ENCODE results near the gene TDRD9. TPM values are rescaled to one million over a fixed set of nuclear protein-coding genes. Genes with fewer than 3 reads are reported as not detected.

TDRD9 gene
- total RNA-seq, 5 donors from 2014 or later (not counting 1 experiment from before 2014, with no cell fraction given): 0.43 to 1.3 (median 0.56) TPM

GRCh38 chr14:104047761-104048160 is 119.5 kb downstream of the TDRD9 start:
- H3K27ac ChIP-seq (ENCODE audit: low read length): no peak overlapping the region
- no peaks in the 10 kb centered on the region for H3K36me3 Mint-ChIP-seq
- H3K4me3 ChIP-seq (ENCODE audit: control insufficient read depth in 1 of 2, extremely low read depth in 1 of 2, low read length in 1 of 2): no peak overlapping the region
- ChIA-PET CTCF (no interaction called here), POLR2A (interaction anchor here in 1 of 2 donors (0.6 kb wide), 1 partner anchor 399 kb away, joined by 12 read pairs; no protein-coding TSS in a partner anchor)
- DNase-seq (no peak), ATAC-seq (replicated peaks in 1 of 4) (no peak)
- H3K4me1 Mint-ChIP-seq: no peaks in the 10 kb centered on the region
- H3K36me3 ChIP-seq (ENCODE audit: control insufficient read depth in 2 of 2, extremely low read depth in 1 of 2, insufficient read depth in 1 of 2, low read length in 1 of 2): no peaks in the 10 kb centered on the region
- peaks cover 0 to 36% of the 10 kb centered on the region in 2 experiments for H3K27me3 ChIP-seq (replicated peaks in 1 of 2; ENCODE audit: control insufficient read depth in 2 of 2, extremely low read depth in 1 of 2, insufficient read depth in 2 of 2, low read length in 1 of 2)
- H3K4me3 Mint-ChIP-seq: no peak overlapping the region
- no peaks in the 10 kb centered on the region for H3K9me3 ChIP-seq
- H3K4me1 ChIP-seq (ENCODE audit: control insufficient read depth in 1 of 2, extremely low read depth in 1 of 2, insufficient read depth in 2 of 2, low read length in 2 of 2): no peaks in the 10 kb centered on the region
- peaks cover 35 to 37% of the 10 kb centered on the region in 2 donors for H3K27me3 Mint-ChIP-seq
- no peaks in the 10 kb centered on the region for H3K9me3 Mint-ChIP-seq
- no CpG with 5 or more reads among the region's 3 CpGs for WGBS (ENCODE audit: insufficient coverage)
- H3K27ac Mint-ChIP-seq: no peak overlapping the region

GRCh38 chr14:104048758-104049507 is 120.7 kb downstream of the TDRD9 start:
- DNase-seq (no peak), ATAC-seq (replicated peaks in 1 of 4) (no peak)
- 60% methylated on average over 1 of the region's 2 CpGs for WGBS (ENCODE audit: insufficient coverage)
- H3K9me3 Mint-ChIP-seq: no peaks in the 10 kb centered on the region
- H3K4me1 ChIP-seq (ENCODE audit: control insufficient read depth in 1 of 2, extremely low read depth in 1 of 2, insufficient read depth in 2 of 2, low read length in 2 of 2): no peaks in the 10 kb centered on the region
- H3K27me3 ChIP-seq (replicated peaks in 1 of 2; ENCODE audit: control insufficient read depth in 2 of 2, extremely low read depth in 1 of 2, insufficient read depth in 2 of 2, low read length in 1 of 2): peaks cover 0 to 34% of the 10 kb centered on the region in 2 experiments
- ChIA-PET POLR2A (no interaction called here), CTCF (no interaction called here)
- no peaks in the 10 kb centered on the region for H3K36me3 ChIP-seq (ENCODE audit: control insufficient read depth in 2 of 2, extremely low read depth in 1 of 2, insufficient read depth in 1 of 2, low read length in 1 of 2)
- no peak overlapping the region for H3K27ac Mint-ChIP-seq
- no peaks in the 10 kb centered on the region for H3K36me3 Mint-ChIP-seq
- H3K4me1 Mint-ChIP-seq: no peaks in the 10 kb centered on the region
- H3K4me3 ChIP-seq (ENCODE audit: control insufficient read depth in 1 of 2, extremely low read depth in 1 of 2, low read length in 1 of 2): no peak overlapping the region
- peaks cover 32 to 39% of the 10 kb centered on the region in 2 donors for H3K27me3 Mint-ChIP-seq
- no peak overlapping the region for H3K27ac ChIP-seq (ENCODE audit: low read length)
- no peaks in the 10 kb centered on the region for H3K9me3 ChIP-seq
- H3K4me3 Mint-ChIP-seq: no peak overlapping the region

GRCh38 chr14:104049576-104050240 is 121.5 kb downstream of the TDRD9 start:
- CTCF ChIA-PET: no interaction called here
- H3K27ac ChIP-seq (ENCODE audit: low read length): no peak overlapping the region
- no peak for ATAC-seq (replicated peaks in 1 of 4)

GRCh38 chr14:104051092-104051813 is 123.0 kb downstream of the TDRD9 start:
- Histone ChIP-seq H3K27me3 (replicated peaks in 1 of 2; ENCODE audit: control insufficient read depth in 2 of 2, extremely low read depth in 1 of 2, insufficient read depth in 2 of 2, low read length in 1 of 2) (peaks cover 0 to 39% of the 10 kb centered on the region in 2 experiments), H3K36me3 (ENCODE audit: control insufficient read depth in 2 of 2, extremely low read depth in 1 of 2, insufficient read depth in 1 of 2, low read length in 1 of 2) (no peaks in the 10 kb centered on the region), H3K4me1 (ENCODE audit: control insufficient read depth in 1 of 2, extremely low read depth in 1 of 2, insufficient read depth in 2 of 2, low read length in 2 of 2) (no peaks in the 10 kb centered on the region), H3K9me3 (no peaks in the 10 kb centered on the region), H3K27ac (ENCODE audit: low read length) (no peak overlapping the region), H3K4me3 (ENCODE audit: control insufficient read depth in 1 of 2, extremely low read depth in 1 of 2, low read length in 1 of 2) (no peak overlapping the region)
- no peak for ATAC-seq (replicated peaks in 1 of 4)
- no peaks in the 10 kb centered on the region for H3K9me3 Mint-ChIP-seq
- CTCF ChIA-PET: interaction anchor here in 1 of 2 donors (0.5 kb wide), 1 partner anchor 1027 kb away, joined by 3 read pairs; no protein-coding TSS in a partner anchor
- no peak overlapping the region for H3K4me3 Mint-ChIP-seq
- no peaks in the 10 kb centered on the region for H3K4me1 Mint-ChIP-seq
- DNase-seq: no peak
- H3K27me3 Mint-ChIP-seq: peaks cover 37 to 38% of the 10 kb centered on the region in 2 donors
- no peak overlapping the region for H3K27ac Mint-ChIP-seq
- H3K36me3 Mint-ChIP-seq: no peaks in the 10 kb centered on the region
- WGBS (ENCODE audit: insufficient coverage): no CpG with 5 or more reads among the region's 5 CpGs
- POLR2A ChIA-PET: no interaction called here

More at GRCh38 chr14:104049576-104050240, 121.5 kb downstream of the TDRD9 start:
- no peaks in the 10 kb centered on the region for H3K9me3 ChIP-seq
- no peaks in the 10 kb centered on the region for H3K4me1 ChIP-seq (ENCODE audit: control insufficient read depth in 1 of 2, extremely low read depth in 1 of 2, insufficient read depth in 2 of 2, low read length in 2 of 2)
- Mint-ChIP-seq H3K4me1 (no peaks in the 10 kb centered on the region), H3K4me3 (no peak overlapping the region), H3K27ac (no peak overlapping the region), H3K36me3 (no peaks in the 10 kb centered on the region), H3K27me3 (peaks cover 38 to 40% of the 10 kb centered on the region in 2 donors), H3K9me3 (no peaks in the 10 kb centered on the region)
- no peaks in the 10 kb centered on the region for H3K36me3 ChIP-seq (ENCODE audit: control insufficient read depth in 2 of 2, extremely low read depth in 1 of 2, insufficient read depth in 1 of 2, low read length in 1 of 2)
- 76% methylated on average over 6 of the region's 9 CpGs for WGBS (ENCODE audit: insufficient coverage)
- no peak for DNase-seq
- POLR2A ChIA-PET: interaction anchor here in 1 of 2 donors (0.6 kb wide), 1 partner anchor 1767 kb away, joined by 8 read pairs; no protein-coding TSS in a partner anchor
- H3K27me3 ChIP-seq (replicated peaks in 1 of 2; ENCODE audit: control insufficient read depth in 2 of 2, extremely low read depth in 1 of 2, insufficient read depth in 2 of 2, low read length in 1 of 2): peaks cover 0 to 40% of the 10 kb centered on the region in 2 experiments
- no peak overlapping the region for H3K4me3 ChIP-seq (ENCODE audit: control insufficient read depth in 1 of 2, extremely low read depth in 1 of 2, low read length in 1 of 2)

GRCh38 chr14:104054222-104054905 is 126.1 kb downstream of the TDRD9 start:
- Histone ChIP-seq H3K4me1 (ENCODE audit: control insufficient read depth in 1 of 2, extremely low read depth in 1 of 2, insufficient read depth in 2 of 2, low read length in 2 of 2) (no peaks in the 10 kb centered on the region), H3K9me3 (no peaks in the 10 kb centered on the region), H3K36me3 (ENCODE audit: control insufficient read depth in 2 of 2, extremely low read depth in 1 of 2, insufficient read depth in 1 of 2, low read length in 1 of 2) (no peaks in the 10 kb centered on the region), H3K27ac (ENCODE audit: low read length) (no peak overlapping the region), H3K27me3 (replicated peaks in 1 of 2; ENCODE audit: control insufficient read depth in 2 of 2, extremely low read depth in 1 of 2, insufficient read depth in 2 of 2, low read length in 1 of 2) (peaks cover 2 to 30% of the 10 kb centered on the region in 2 experiments), H3K4me3 (ENCODE audit: control insufficient read depth in 1 of 2, extremely low read depth in 1 of 2, low read length in 1 of 2) (no peak overlapping the region)
- ChIA-PET CTCF (interaction anchor here in 1 of 2 donors (0.6 kb wide), 1 partner anchor 151 kb away, joined by 3 read pairs; no protein-coding TSS in a partner anchor), POLR2A (no interaction called here)
- H3K4me3 Mint-ChIP-seq: no peak overlapping the region
- DNase-seq: no peak
- H3K9me3 Mint-ChIP-seq: no peaks in the 10 kb centered on the region
- WGBS (ENCODE audit: insufficient coverage): 74% methylated on average over 16 of the region's 16 CpGs
- ATAC-seq (replicated peaks in 1 of 4): no peak
- H3K4me1 Mint-ChIP-seq: no peaks in the 10 kb centered on the region
- no peaks in the 10 kb centered on the region for H3K36me3 Mint-ChIP-seq
- no peak overlapping the region for H3K27ac Mint-ChIP-seq
- peaks cover 27 to 30% of the 10 kb centered on the region in 2 donors for H3K27me3 Mint-ChIP-seq

- ChIA-PET POLR2A (no interaction called here), CTCF (no interaction called here)
- no peaks in the 10 kb centered on the region for H3K36me3 Mint-ChIP-seq
- H3K36me3 ChIP-seq (ENCODE audit: control insufficient read depth in 2 of 2, extremely low read depth in 1 of 2, insufficient read depth in 1 of 2, low read length in 1 of 2): no peaks in the 10 kb centered on the region
- DNase-seq (no peak), ATAC-seq (replicated peaks in 1 of 4) (no peak)
- H3K4me1 Mint-ChIP-seq: no peaks in the 10 kb centered on the region
- no peak overlapping the region for H3K4me3 Mint-ChIP-seq
- no peaks in the 10 kb centered on the region for H3K9me3 ChIP-seq
- H3K27me3 Mint-ChIP-seq: peaks cover 50 to 51% of the 10 kb centered on the region in 2 donors
- no peak overlapping the region for H3K4me3 ChIP-seq (ENCODE audit: control insufficient read depth in 1 of 2, extremely low read depth in 1 of 2, low read length in 1 of 2)
- H3K9me3 Mint-ChIP-seq: peaks cover 3 to 5% (median 3%) of the 10 kb centered on the region in 3 donors
- H3K27ac Mint-ChIP-seq: no peak overlapping the region
- no CpG with 5 or more reads among the region's 1 CpG for WGBS (ENCODE audit: insufficient coverage)
- H3K4me1 ChIP-seq (ENCODE audit: control insufficient read depth in 1 of 2, extremely low read depth in 1 of 2, insufficient read depth in 2 of 2, low read length in 2 of 2): no peaks in the 10 kb centered on the region
- peaks cover 1 to 22% of the 10 kb centered on the region in 2 experiments for H3K27me3 ChIP-seq (replicated peaks in 1 of 2; ENCODE audit: control insufficient read depth in 2 of 2, extremely low read depth in 1 of 2, insufficient read depth in 2 of 2, low read length in 1 of 2)
- no peak overlapping the region for H3K27ac ChIP-seq (ENCODE audit: low read length)
Measured at GRCh38 chr14:104062281-104062680, 134.0 kb downstream of the TDRD9 start.

Measured in T-cell (primary cell).